MM.1S (cell line): ENCODE results near the gene CAND2.

Experiments
- DNase-seq: peaks from one replicate; pipeline ENCODE4 v3.0.0-alpha.2; 2015
- H2AFZ ChIP-seq: fragments of 300-600 bp; sonication (generic); 2 replicates; pipeline ENCODE4 v1.6.0; 2016; ENCODE audit warnings: antibody characterized with exemption, low read length
- H3F3A ChIP-seq: fragments of 300-600 bp; sonication (generic); 2 replicates; pipeline ENCODE4 v1.6.1; 2016; ENCODE audit warnings: mild to moderate bottlenecking, antibody characterized with exemption, low read length, moderate library complexity, mixed read lengths; ENCODE audit not compliant: insufficient read depth
- H3K27ac ChIP-seq: fragments of 300-600 bp; sonication (generic); 2 replicates; pipeline ENCODE4 v1.5.1; 2016; ENCODE audit warnings: mild to moderate bottlenecking, low read length
- H3K27me3 ChIP-seq: fragments of 300-600 bp; sonication (generic); replicated peaks from 2 replicates; pipeline ENCODE4 v1.6.0; 2016; ENCODE audit warnings: low read length; ENCODE audit not compliant: insufficient read depth
- H3K36me3 ChIP-seq: fragments of 300-600 bp; sonication (generic); replicated peaks from 2 replicates; pipeline ENCODE4 v1.6.1; 2016; ENCODE audit warnings: mild to moderate bottlenecking, low read length, mixed read lengths; ENCODE audit not compliant: insufficient read depth
- H3K4me1 ChIP-seq: fragments of 300-600 bp; sonication (generic); 2 replicates; pipeline ENCODE4 v1.6.1; 2016; ENCODE audit warnings: low read length, mixed read lengths
- H3K4me2 ChIP-seq: fragments of 300-600 bp; sonication (generic); 2 replicates; pipeline ENCODE4 v1.6.0; 2016; ENCODE audit warnings: low read depth, low read length
- H3K4me3 ChIP-seq: fragments of 300-600 bp; sonication (generic); 2 replicates; pipeline ENCODE4 v1.5.1; 2016; ENCODE audit warnings: low read length, mixed read lengths
- H3K79me2 ChIP-seq: fragments of 300-600 bp; sonication (generic); 2 replicates; pipeline ENCODE4 v1.6.1; 2016; ENCODE audit warnings: mixed run types, low read length, mixed read lengths
- H3K9ac ChIP-seq: fragments of 300-600 bp; sonication (generic); 2 replicates; pipeline ENCODE4 v1.6.1; 2016; ENCODE audit warnings: low read length, mixed read lengths
- H3K9me2 ChIP-seq: fragments of 300-600 bp; sonication (generic); replicated peaks from 2 replicates; pipeline ENCODE4 v1.6.1; 2016; ENCODE audit warnings: mild to moderate bottlenecking, low read length, mixed read lengths; ENCODE audit not compliant: insufficient read depth
- H3K9me3 ChIP-seq: fragments of 300-600 bp; sonication (generic); replicated peaks from 2 replicates; pipeline ENCODE4 v1.6.1; 2016; ENCODE audit warnings: mild to moderate bottlenecking, low read length, mixed read lengths; ENCODE audit not compliant: insufficient read depth
- H4K20me1 ChIP-seq: fragments of 300-600 bp; sonication (generic); 2 replicates; pipeline ENCODE4 v1.6.1; 2016; ENCODE audit warnings: mild to moderate bottlenecking, low read length, moderate library complexity, mixed read lengths; ENCODE audit not compliant: insufficient read depth
- EZH2 ChIP-seq: fragments of 300-600 bp; sonication (generic); optimal IDR thresholded peaks from 2 replicates; pipeline ENCODE3; 2017; ENCODE audit warnings: low read depth, mild to moderate bottlenecking, antibody characterized with exemption, low read length, mixed read lengths
- EZH2phosphoT487 ChIP-seq: fragments of 300-600 bp; sonication (generic); IDR thresholded peaks from 2 replicates; pipeline ENCODE4 v1.6.1; 2018; ENCODE audit warnings: antibody characterized with exemption, low read length
- TF ChIP-seq, protein P1 (sequence below): fragments of 300-600 bp; sonication (generic); IDR thresholded peaks from 2 replicates; pipeline ENCODE4 v1.5.1; 2016; ENCODE audit warnings: antibody characterized with exemption, low read length, mixed read lengths

The CAND2 gene

DNA sequence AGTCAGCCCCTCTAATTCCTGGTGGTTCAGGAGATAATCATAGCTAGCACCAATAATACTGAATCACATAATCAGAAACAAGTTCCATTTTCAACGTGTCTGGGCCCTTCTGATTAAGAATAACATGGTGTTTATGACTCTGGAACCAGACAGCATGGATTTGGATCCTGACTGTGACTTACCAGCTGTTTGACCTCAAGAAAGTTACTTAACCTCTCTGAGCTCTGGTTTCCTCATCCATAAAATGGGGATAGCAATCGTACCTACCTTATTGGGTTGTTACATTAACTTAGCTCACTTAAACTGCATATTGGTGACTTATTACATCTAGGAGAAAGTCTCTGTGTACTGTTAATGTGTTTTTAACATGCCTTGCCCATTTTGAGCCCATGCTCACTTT, 26.7 kb upstream of the CAND2 start:
- Histone ChIP-seq H2AFZ (no peak overlapping the region), H3K4me3 (no peak overlapping the region), H3K9me2 (no peaks in the 10 kb centered on the region), H3K27ac (no peak overlapping the region), H3K4me1 (no peaks in the 10 kb centered on the region), H4K20me1 (no peaks in the 10 kb centered on the region), H3K9ac (no peak overlapping the region), H3F3A (no peaks in the 10 kb centered on the region), H3K4me2 (no peak overlapping the region), H3K36me3 (no peaks in the 10 kb centered on the region), H3K27me3 (peaks cover 5% of the 10 kb centered on the region; the same call in 1 of the 2 replicates), H3K79me2 (no peaks in the 10 kb centered on the region), H3K9me3 (no peaks in the 10 kb centered on the region)
- no peak for TF ChIP-seq EZH2
- TF ChIP-seq, protein P1, sequence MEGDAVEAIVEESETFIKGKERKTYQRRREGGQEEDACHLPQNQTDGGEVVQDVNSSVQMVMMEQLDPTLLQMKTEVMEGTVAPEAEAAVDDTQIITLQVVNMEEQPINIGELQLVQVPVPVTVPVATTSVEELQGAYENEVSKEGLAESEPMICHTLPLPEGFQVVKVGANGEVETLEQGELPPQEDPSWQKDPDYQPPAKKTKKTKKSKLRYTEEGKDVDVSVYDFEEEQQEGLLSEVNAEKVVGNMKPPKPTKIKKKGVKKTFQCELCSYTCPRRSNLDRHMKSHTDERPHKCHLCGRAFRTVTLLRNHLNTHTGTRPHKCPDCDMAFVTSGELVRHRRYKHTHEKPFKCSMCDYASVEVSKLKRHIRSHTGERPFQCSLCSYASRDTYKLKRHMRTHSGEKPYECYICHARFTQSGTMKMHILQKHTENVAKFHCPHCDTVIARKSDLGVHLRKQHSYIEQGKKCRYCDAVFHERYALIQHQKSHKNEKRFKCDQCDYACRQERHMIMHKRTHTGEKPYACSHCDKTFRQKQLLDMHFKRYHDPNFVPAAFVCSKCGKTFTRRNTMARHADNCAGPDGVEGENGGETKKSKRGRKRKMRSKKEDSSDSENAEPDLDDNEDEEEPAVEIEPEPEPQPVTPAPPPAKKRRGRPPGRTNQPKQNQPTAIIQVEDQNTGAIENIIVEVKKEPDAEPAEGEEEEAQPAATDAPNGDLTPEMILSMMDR, result no peak
- TF ChIP-seq EZH2phosphoT487, result no peak
- DNase-seq, result no peak

DNA sequence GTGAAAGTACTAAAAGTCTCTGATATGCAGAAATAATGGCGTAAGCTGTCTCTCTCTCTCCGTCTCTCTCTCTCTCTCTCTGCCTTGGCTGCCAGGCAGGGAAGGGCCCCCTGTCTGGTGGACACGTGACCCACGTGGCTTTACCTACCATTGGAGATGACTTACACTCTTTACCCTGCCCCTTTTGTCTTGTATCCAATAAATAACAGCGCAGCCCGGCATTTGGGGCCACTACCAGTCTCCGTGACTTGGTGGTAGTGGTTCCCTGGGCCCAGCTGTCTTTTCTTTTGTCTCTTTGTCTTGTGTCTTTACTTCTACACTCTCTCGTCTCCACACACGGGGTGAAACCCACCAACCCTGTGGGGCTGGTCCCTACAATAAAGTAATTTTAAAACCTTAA, 25.2 kb upstream of the CAND2 start:
- H3K4me3 ChIP-seq, result no peak overlapping the region
- H3F3A ChIP-seq, result no peaks in the 10 kb centered on the region
- H4K20me1 ChIP-seq, result no peaks in the 10 kb centered on the region
- DNase-seq, result no peak
- TF ChIP-seq EZH2phosphoT487 (no peak), EZH2 (no peak)
- TF ChIP-seq, protein P1, result no peak
- H3K9me2 ChIP-seq, result no peaks in the 10 kb centered on the region
- H3K9me3 ChIP-seq, result no peaks in the 10 kb centered on the region
- H3K27ac ChIP-seq, result no peak overlapping the region
- no peaks in the 10 kb centered on the region for H3K79me2 ChIP-seq
- H2AFZ ChIP-seq, result no peak overlapping the region
- H3K27me3 ChIP-seq, result peaks cover 5% of the 10 kb centered on the region; the same call in 1 of the 2 replicates
- no peak overlapping the region for H3K9ac ChIP-seq
- no peaks in the 10 kb centered on the region for H3K4me1 ChIP-seq
- H3K36me3 ChIP-seq, result no peaks in the 10 kb centered on the region
- no peak overlapping the region for H3K4me2 ChIP-seq

DNA sequence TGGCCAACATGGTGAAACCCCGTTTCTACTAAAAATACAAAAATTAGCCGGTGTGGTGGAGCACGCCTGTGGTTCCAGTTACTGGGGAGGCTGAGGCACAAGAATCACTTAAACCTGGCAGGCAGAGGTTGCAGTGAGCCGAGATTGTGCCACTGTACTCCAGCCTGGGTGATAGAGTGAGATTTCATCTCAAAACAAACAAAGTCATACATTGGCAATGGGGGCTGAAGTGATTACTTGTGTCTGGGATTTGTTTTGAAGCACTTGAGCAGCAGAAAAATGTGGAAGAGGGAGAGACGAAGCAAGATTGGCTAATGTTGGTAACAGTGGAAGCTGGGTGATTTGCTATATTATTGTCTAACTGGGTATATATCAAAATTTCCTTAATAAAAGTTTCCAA, 24.0 kb upstream of the CAND2 start:
- H3K9me2 ChIP-seq, result no peaks in the 10 kb centered on the region
- DNase-seq, result no peak

More for the DNA sequence above, 24.0 kb upstream of the CAND2 start:
- Histone ChIP-seq H3K9ac (no peak overlapping the region), H3K4me2 (no peak overlapping the region), H4K20me1 (no peaks in the 10 kb centered on the region), H3K27me3 (peaks cover 2% of the 10 kb centered on the region; the same call in 1 of the 2 replicates), H3K4me1 (no peaks in the 10 kb centered on the region), H3K79me2 (no peaks in the 10 kb centered on the region), H2AFZ (no peak overlapping the region), H3K4me3 (no peak overlapping the region), H3F3A (no peaks in the 10 kb centered on the region), H3K9me3 (no peaks in the 10 kb centered on the region), H3K36me3 (no peaks in the 10 kb centered on the region), H3K27ac (no peak overlapping the region)
- TF ChIP-seq EZH2 (no peak), EZH2phosphoT487 (no peak)
- TF ChIP-seq, protein P1, result no peak
